GM18502 (cell line): Measurements from ENCODE around the gene COL6A5.
"Not testable (repeated sequence)": the region's sequence is repeated elsewhere in the genome, so short reads cannot be mapped to it uniquely, and the experiment has no call there.

Experiments used
- ATAC-seq: cut with Tn5 transposase; IDR thresholded peaks from one replicate; pipeline ENCODE4 v1.9.1; 2021; ENCODE audit warnings: mild to moderate bottlenecking; ENCODE audit not compliant: unreplicated experiment, poor library complexity

COL6A5 gene

DNA sequence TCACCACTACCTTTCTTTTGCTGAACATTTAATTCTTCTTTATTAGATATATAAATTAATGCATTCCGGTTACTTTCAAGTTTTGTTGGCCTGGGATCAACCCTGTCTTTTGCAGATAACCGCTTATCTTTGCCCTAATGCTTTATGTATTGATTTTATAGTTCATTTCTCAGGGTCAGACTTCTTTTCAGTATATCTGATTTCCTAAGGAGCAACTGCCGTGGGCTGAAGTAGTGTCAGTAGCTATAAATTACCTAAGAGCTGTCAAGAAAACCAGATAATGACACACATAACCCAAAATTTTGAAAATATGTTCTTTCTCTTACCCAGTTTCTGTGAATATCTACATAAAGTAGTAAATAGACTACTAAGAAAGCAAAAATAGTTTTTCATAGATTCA lies 38.0 kb downstream of the COL6A5 start:
- ATAC-seq = no peak

DNA sequence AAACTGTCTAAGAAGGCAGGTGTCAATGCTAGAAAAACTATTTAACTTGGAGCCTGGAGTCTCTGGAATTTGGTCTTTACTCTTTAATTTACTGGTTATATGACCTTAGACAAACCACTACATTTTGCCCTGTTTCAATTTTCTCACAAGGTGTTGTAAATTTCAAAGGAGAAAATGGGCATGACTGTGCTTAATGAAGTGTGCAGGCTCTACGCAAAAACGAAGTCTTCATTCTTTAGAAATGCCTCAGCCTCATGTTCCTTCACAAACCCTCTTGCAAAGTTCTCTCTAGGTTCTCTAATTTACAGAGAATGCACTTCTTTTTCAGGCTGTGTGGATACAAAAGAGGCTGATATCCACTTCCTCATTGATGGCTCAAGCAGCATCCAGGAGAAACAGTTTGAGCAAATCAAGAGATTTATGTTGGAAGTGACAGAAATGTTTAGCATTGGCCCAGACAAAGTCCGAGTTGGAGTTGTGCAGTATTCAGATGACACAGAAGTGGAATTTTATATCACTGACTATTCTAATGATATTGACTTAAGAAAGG lies 39.1 kb downstream of the COL6A5 start:
- no peak for ATAC-seq

DNA sequence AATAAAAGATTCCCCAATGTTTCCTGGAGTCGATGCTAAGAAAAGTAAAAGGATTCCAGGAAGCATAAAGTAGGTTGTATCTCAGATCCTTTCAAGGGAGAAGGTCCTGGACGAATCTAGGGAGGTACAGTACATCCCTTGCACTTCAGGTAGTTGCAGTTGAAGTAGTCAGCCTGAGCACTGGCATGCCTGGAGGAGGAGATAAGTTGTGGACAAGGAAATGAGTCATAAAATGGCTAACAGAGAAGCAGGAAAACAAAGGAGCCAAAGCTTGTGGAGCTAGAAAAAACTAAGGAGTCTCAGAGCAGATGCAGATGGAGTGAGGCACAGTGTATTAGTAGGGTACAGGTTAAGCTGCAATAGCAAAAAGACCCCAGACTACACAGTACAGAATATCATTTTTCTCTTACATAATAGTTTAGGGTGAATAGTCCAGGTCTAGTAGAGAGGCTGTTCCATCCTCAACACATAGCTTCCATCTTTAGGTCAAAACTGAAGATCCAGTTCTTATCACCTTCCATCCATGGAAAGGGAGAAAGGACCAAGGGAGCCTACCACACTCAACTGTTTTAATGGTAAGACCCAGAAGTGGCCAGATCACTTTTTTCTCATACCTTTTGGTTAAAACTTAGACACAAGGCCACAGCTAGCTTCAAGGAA lies 41.3 kb downstream of the COL6A5 start:
- no peak for ATAC-seq

DNA sequence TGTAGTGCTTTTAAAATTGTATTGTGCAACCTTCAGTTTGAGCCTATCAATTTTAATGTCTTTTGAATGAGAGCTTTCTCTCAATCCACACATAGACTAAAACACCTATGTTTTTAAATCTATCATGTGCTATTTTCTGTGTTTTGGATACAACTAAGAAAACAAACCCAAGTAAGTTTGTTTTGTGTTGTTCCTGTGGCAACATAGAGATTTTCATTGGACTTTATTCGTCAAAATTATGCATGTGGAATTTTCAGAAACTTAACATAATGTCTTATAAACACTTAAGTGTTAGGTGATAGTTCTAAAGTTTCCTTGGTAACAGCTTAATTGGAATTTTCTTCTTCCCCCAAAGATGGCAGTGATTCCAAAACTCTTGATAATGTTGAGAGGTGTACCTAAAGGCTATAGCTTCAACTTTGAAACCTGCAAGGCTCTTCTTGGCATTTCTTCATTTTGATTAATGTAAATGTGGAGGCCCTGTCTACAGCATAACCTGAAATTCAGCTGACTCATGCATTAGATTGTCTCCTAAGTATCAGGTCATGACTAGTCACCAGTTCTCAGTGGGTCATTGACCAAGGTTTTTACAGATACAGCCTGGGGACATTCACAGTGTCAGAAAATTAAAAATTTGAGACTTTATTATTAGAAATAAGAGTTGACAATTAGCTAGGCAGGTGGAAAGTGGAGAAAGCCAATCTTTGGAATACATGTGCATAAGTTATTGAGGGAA lies 44.4 kb downstream of the COL6A5 start:
- ATAC-seq = no peak

DNA sequence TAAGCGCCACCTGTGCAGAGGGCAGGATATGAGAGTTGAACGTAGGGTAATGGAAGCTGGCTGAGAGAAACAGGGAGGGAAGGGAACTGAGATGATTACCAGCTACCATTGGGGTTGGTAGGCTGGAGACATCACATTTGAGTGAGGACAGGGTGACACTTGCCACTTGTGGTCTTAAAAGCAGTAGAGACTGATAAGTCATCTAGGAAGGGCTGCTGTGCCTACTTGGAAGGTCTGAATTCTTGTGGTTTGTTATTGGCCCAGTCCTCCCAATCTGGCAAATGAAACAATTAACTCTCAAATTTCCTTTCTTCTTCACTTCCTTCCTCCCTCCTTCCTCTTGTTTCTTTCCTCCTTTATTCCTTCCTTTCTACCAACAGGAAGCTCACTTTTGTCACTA lies 46.8 kb downstream of the COL6A5 start:
- ATAC-seq = no peak

DNA sequence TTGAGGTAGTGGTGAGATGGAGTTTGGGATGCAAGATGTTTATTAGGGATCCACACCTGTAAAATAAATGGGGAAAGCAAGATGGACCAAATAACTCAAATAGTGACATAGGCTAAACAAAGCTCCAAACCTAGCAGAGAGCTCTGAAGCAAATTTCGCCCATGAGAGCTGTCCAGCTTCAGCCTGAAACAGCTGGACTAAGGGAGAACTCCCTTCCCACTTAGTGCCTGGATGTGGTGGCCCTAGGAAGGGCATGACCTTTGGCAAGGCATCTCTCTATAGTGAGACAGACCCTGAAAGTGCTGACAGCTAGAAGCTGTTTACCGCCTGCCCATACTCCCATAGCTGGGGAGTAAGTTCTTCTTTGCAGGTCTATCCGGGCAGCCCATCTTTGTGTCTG lies 48.1 kb downstream of the COL6A5 start:
- ATAC-seq = no peak

DNA sequence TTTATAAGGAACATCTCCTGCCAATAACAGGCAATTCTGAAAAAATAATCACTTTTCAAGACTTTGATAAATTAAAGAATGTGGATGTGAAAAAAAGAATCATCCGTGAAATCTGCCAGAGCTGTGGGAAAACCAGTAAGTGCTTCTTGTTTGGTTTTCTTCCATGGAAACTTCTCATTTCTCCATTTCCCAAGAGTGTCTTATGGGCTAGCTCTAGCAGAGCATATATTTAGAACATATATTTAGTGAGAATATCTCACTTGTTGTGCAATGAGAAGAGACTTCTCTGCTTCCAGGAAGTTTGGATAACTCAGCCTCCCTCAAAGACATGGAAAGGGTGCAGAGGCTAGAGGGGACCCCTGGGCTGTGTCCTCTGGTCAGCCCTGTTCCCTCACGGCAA lies 49.9 kb downstream of the COL6A5 start:
- no peak for ATAC-seq

DNA sequence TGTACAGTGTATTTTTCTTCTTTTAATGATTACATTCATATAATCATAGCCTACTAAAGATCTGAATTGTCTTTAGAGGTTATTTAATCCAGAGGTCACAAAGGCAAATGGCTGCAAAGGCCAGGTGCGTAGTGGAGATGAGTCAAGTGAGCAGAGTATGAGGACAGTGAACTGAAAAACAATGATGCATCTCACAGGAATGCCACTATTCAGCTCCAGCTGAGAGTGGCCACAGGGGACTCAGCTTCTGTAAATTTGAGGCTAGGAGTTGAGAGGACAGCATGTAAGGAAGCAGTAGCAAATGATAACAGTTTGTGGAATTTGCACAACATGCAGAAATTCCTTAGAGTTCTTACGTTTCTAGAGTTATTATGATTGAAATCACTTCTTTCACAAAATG lies 50.4 kb downstream of the COL6A5 start:
- no peak for ATAC-seq

DNA sequence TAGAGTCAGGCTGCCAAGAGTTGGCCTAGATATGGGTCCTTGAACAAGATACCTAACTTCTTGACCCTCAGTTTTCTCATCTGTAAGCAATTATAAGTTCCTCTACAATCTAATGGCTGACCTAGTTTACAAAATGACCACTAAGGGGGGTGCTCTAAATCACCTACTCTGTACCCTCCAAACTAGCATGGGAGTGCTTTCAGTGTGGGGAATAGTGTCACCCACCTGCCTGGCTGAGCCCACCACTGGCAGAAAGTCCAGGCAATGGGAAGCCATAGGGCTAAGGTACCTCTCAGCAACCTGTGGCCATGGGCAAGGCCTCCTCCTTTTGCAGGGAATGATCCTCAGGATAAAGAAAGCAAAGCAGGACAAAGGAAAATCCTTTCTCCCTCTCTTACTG lies 58.9 kb downstream of the COL6A5 start:
- ATAC-seq = no peak

DNA sequence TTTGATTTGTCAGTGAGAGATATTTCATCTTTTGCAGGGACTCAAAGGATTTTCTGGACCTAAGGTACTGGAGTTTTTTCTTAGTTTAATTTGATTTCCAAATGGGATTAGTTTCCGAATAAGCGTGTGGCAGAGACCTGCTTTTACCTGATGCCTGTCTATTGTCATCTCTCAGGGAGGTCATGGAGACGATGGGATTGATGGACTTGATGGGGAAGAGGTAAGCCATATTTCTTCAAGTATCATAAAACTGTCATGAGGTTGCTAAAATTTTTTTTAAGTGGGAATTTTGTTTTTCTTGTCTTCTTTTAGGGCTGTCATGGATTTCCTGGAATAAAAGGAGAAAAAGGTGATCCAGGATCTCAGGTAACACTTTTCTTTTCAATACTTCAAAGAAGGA lies 60.5 kb downstream of the COL6A5 start:
- ATAC-seq = no peak

DNA sequence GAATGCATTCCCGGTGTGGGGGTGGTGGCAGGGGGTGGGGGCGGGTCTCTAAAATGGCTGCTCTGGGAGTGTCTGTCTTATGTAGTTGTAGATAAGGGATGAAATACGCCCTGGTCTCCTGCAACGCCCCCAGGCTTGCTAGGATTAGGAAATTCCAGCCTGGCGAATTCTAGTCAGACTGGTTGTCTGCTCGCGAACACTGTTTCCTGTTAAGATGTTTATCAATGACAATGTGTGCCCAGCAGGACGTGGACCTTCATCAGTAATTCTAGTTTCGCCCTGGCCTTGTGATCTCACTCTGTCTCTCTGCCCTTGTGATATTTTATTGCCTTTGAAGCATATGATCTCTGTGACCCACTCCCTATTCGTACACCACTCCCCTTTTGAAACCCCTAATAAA lies 62.8 kb downstream of the COL6A5 start:
- ATAC-seq = not testable (repeated sequence)

DNA sequence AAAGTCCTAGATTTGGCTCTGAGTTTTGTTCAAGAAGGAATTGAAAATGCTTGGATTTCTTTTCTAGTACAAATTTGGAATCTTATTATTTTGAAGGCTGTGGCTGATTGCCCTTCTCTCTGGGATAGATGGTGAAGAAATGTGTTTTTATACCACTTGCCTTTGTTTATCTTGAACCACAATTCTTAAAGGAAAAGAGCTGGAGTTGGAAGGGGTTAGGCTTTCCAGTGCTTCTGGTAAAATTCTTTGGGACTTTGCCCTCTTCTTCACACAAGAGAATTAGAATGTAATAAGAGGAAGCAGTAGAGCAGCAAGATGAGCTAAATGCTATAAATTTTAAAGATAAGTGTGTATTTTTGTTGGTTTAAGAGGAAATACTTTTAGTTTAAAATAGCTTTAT lies 65.8 kb downstream of the COL6A5 start:
- no peak for ATAC-seq

DNA sequence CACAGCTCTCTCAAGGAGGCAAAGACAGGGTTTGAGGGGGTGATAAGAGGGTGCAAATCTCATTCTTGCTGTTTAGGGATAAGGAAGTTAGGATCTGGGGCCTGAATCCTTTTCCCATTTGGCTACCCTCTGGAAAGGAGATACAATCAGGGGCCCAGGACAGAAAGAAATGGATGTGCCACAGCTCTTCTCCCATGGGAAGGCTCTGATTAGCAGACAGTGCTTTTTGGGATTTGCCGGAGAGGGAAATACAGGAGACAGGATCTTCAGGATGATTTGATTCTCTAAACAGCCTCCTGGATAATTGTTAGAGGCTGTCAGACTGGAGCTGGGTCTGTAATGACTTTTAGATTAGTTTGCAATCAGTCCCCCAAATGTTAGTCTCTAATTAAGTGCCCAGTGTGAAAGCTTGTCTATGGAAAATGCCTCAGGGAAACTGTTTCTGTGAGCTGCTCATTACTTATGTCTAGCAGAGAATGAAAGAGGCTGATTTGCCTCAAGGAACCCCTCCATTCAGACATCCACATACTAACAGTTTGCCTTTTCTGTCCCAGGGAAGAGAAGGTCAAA lies 67.6 kb downstream of the COL6A5 start:
- no peak for ATAC-seq

DNA sequence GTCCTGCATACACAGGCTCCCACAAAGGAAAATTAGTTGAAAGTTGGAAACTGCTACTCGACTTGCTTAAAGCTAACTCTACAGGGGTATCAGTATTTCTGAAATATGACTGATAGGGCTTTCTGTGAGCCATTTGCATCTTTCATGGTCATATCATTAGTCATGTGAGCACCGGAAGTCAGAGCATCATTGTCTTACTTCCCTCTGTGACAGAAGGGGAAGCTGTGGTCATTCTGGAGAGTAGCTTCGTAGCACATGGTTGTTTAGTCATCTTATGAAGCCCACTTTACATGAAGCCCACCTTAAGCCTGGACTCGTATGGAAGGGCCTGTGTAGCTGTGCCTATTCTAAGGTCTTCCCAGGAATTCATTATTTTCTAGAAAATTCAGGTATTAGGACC lies 69.0 kb downstream of the COL6A5 start:
- no peak for ATAC-seq

DNA sequence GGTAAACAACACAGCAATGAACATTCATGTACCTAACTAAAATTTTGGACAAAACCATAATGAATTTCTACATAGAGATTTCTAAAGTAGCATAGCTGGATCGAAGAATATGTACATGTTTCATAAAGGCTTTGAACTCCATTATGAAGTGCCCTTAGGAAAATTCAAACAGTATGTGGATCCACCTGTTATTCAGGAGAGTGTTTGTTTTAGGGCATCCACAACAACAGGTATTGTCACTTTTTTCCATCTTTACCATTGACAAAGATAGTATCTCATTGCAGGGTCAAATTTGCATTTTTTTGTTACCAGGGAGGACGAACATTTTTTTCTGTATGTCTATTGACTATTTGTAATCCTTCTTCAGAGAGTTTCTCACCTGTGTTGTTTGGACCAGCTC lies 75.0 kb downstream of the COL6A5 start:
- no peak for ATAC-seq

DNA sequence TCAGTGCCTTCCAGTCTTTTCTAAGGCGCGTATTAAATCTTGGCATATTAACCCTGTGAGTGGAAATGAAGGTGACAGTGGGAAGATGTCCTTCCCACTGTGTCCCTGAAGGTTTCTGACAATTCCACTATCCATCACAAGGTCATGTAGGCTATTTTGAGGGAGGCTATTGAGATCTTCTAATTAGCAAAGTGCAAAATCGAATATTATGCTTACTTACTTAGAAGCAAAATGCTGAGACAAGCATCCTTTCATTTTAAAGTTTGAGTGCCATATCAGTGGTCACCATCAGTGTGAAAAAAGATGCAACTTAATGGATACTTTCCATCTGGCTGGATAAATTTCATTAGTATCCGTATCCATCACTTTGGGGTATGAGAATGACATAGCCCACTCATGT lies 77.6 kb downstream of the COL6A5 start:
- no peak for ATAC-seq

DNA sequence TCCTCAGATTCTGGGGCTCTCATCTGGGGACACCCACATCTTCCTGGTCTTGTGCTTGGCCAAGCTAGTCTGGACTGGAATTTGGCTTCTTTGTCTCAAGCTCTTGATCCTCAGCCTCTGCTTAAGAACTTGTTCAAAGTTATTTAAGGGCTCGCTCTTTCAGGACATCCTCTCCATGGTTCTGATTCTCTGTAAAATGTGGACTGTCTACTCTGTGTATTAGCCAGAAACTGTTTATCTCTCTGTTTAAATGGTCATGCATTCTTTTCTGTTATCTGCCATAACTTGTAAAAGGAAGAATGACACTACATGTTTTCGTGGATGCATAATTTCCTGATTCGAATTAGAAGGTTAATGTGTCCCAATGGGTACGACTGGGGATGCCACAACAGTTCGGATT lies 79.4 kb downstream of the COL6A5 start:
- ATAC-seq = no peak

DNA sequence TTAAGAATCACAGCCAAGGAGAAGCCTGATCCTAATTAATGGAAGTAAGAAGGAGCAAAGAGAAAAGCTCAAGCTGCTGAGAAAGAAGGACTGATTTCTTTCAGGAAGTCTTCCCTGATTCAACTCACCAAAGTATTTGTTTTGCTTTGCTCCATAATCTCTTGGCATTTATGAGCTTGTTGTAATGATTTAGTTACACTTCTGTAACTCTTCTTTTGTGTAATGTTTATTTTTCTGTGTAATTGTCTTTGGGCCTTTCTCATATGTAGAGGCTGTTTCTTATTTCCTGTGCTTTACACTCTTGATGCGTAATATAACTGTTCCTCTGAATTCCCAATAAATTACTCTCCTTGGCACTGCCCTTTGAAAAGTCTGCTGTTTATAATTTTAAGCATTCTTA lies 80.0 kb downstream of the COL6A5 start:
- ATAC-seq = no peak

DNA sequence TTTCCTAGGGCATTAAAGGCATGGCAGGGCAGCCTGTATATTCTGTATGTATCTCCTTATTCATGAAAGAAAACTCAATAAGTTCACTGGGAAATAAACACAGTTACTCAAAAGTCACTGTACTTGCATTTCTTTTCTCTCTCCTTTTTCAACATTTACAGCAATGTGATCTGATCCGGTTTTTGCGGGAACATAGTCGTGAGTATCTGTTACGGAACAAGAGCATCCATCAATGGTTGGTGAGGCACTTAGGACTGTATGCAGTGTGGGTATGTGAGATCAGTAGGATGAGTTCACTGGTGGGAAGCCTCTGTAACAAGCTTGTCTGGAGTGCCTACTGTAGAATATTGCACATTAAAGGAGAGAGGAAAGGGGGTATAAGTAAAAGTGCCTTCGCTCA lies 80.7 kb downstream of the COL6A5 start:
- ATAC-seq = no peak

DNA sequence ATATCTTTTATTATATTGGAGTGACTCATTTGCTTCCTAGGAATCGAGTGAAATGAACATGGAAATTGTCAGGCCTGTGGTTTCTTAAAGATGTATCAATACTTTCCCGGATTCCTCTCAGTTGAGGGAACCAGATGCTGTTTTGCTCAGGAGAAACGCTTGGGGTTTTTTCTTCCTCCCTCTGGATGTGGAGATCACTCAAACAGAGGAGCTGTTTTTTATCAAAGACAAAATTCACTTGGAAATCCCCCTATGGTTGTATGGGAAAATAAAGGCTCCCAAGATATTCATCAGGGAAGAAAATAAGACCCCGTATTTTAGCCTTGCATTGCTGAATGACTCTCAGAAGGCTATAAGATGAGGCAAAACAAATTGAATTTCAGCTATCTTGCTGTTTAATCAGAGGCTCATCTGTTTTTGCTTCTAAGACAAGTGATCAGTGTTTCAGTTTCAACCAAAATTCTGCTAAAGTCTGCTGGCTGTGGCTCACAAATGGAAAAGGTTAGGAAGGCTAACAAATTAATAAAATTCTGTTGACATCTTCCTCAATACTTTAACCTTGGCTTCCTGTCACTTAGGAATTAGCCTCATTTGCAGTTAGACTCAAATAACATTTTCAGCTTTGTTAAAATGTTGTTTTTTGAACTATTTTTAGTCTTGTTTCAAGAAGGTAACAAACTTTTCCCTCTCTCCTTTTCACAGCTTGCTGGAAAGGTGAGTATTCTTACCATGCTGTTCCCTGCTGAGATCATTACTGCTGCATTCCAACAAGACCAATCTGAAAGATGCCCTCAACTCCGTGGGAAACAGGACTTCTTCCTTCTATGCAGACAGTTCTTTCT lies 83.6 kb downstream of the COL6A5 start:
- no peak for ATAC-seq

DNA sequence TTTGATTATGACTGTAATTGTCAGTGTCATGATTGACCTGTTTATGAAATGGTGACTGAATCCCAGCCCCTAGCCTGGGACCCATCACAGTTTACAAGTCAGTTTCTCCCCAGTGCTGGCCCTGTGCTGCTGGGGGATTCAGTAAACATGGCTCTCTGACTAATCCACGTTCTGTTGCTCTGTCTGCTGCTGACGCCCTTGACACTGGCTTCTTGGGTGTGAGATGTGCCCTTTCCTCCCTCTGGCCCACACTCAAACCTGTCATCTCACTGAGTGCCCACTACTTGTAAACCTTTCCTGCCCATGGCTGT lies 84.2 kb downstream of the COL6A5 start:
- ATAC-seq = no peak
